SK-N-MC (cell line): Measurements from ENCODE around the gene CAMTA1.

Source experiments
- EZH2 ChIP-seq: fragments of 200-600 bp; sonication (generic); IDR thresholded peaks from one replicate; pipeline ENCODE4 v1.6.1; 2017; ENCODE audit warnings: antibody characterized with exemption
- FOXP2 ChIP-seq: optimal IDR thresholded peaks from 2 replicates; pipeline ENCODE3; 2011; ENCODE audit warnings: mild to moderate bottlenecking, moderate library complexity; ENCODE audit not compliant: insufficient read depth; ENCODE audit errors: extremely low read length, control extremely low read depth
- POLR2AphosphoS5 ChIP-seq: IDR thresholded peaks from 2 replicates; pipeline ENCODE4 v1.6.1; 2012; ENCODE audit warnings: mild to moderate bottlenecking, low read depth, low read length, borderline replicate concordance

- TF ChIP-seq POLR2AphosphoS5 (no peak), EZH2 (no peak), FOXP2 (no peak)
Observed at GRCh38 chr1:6923012-6923411, 137.8 kb downstream of the CAMTA1 start.
